ENCODE measurements around the gene NEK7.

The NEK7 gene

GRCh38 chr1:198326915-198327314 lies 170.1 kb downstream of the NEK7 start:
- DNase-seq (ENCODE audit: low read depth), result no peak
- no peak overlapping the region for H3K4me3 ChIP-seq (ENCODE audit: low read depth, low read length)
- TF ChIP-seq, protein P1, sequence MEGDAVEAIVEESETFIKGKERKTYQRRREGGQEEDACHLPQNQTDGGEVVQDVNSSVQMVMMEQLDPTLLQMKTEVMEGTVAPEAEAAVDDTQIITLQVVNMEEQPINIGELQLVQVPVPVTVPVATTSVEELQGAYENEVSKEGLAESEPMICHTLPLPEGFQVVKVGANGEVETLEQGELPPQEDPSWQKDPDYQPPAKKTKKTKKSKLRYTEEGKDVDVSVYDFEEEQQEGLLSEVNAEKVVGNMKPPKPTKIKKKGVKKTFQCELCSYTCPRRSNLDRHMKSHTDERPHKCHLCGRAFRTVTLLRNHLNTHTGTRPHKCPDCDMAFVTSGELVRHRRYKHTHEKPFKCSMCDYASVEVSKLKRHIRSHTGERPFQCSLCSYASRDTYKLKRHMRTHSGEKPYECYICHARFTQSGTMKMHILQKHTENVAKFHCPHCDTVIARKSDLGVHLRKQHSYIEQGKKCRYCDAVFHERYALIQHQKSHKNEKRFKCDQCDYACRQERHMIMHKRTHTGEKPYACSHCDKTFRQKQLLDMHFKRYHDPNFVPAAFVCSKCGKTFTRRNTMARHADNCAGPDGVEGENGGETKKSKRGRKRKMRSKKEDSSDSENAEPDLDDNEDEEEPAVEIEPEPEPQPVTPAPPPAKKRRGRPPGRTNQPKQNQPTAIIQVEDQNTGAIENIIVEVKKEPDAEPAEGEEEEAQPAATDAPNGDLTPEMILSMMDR (IDR thresholded peaks at IDR 0.05; ENCODE audit: low read depth, low read length, missing control alignments), result no peak

- TF ChIP-seq, protein P1 (IDR thresholded peaks at IDR 0.05; ENCODE audit: low read depth, low read length, missing control alignments), result no peak
Observed at GRCh38 chr1:198328458-198329032, 171.7 kb downstream of the NEK7 start.

GRCh38 chr1:198330982-198331615 lies 174.3 kb downstream of the NEK7 start:
- DNase-seq (ENCODE audit: low read depth), result no peak
- TF ChIP-seq, protein P1 (IDR thresholded peaks at IDR 0.05; ENCODE audit: low read depth, low read length, missing control alignments), result no peak
- H3K4me3 ChIP-seq (ENCODE audit: low read depth, low read length), result no peak overlapping the region

More at GRCh38 chr1:198328458-198329032, 171.7 kb downstream of the NEK7 start:
- DNase-seq (ENCODE audit: low read depth), result no peak
- no peak overlapping the region for H3K4me3 ChIP-seq (ENCODE audit: low read depth, low read length)

- H3K4me3 ChIP-seq (ENCODE audit: low read depth, low read length), result no peak overlapping the region
- TF ChIP-seq, protein P1 (IDR thresholded peaks at IDR 0.05; ENCODE audit: low read depth, low read length, missing control alignments), result no peak
- DNase-seq (ENCODE audit: low read depth), result no peak
Observed at GRCh38 chr1:198333744-198334143, 176.9 kb downstream of the NEK7 start.

DNA sequence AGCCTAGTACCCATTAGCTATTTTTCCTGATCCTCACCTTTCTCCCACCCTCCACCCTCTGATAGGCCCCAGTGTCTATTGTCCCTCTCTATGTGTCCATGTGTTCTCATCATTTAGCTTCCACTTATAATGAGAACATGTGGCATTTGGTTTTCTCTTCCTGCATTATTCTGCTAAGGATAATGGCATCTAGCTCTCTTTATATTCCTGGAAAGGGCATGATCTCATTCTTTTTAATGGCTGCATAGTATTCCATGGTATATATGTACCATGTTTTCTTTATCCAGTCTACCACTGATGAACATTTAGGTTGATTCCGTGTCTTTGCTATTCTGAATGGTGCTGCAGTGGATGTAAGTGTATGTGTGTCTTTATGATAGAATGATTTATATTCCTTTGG lies 178.9 kb downstream of the NEK7 start:
- no peak overlapping the region for H3K4me3 ChIP-seq (ENCODE audit: low read depth, low read length)
- TF ChIP-seq, protein P1 (IDR thresholded peaks at IDR 0.05; ENCODE audit: low read depth, low read length, missing control alignments), result no peak
- no peak for DNase-seq (ENCODE audit: low read depth)

GRCh38 chr1:198337886-198338285 lies 181.1 kb downstream of the NEK7 start:
- H3K4me3 ChIP-seq (ENCODE audit: low read depth, low read length), result no peak overlapping the region
- TF ChIP-seq, protein P1 (IDR thresholded peaks at IDR 0.05; ENCODE audit: low read depth, low read length, missing control alignments), result no peak
- no peak for DNase-seq (ENCODE audit: low read depth)

DNA sequence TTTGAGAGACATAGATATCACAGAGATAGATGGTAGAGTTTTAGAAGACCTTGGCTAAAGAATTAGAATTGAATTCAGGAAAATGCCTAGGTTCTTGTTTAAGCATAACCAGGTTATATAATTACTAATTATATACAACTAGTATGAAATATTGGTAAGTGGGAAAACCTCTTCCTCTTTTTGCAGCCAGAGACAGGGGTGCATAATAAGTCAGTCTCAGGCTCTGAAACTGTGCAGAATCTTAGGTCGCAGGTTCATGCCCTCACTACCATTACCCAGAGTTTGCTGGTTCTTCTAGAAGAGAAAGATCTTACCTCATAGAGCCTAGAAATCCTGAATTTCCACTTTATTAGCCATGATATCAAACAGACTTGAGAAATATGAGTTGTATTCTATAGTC lies 183.3 kb downstream of the NEK7 start:
- H3K4me3 ChIP-seq (ENCODE audit: low read depth, low read length), result no peak overlapping the region
- DNase-seq (ENCODE audit: low read depth), result no peak
- TF ChIP-seq, protein P1 (IDR thresholded peaks at IDR 0.05; ENCODE audit: low read depth, low read length, missing control alignments), result no peak
